Stimulated activated CD8-positive, alpha-beta memory T cell treated with anti-CD3 and anti-CD28 coated beads, Interleukin-7, amount 100 ng/mL, for 24 hours (primary cell): ENCODE results near the gene RIPK4.

Experiments used
- DNase-seq: peaks from one replicate; pipeline ENCODE4 v3.0.0-alpha.2; 2020; ENCODE audit warnings: low read depth

The RIPK4 gene

DNA sequence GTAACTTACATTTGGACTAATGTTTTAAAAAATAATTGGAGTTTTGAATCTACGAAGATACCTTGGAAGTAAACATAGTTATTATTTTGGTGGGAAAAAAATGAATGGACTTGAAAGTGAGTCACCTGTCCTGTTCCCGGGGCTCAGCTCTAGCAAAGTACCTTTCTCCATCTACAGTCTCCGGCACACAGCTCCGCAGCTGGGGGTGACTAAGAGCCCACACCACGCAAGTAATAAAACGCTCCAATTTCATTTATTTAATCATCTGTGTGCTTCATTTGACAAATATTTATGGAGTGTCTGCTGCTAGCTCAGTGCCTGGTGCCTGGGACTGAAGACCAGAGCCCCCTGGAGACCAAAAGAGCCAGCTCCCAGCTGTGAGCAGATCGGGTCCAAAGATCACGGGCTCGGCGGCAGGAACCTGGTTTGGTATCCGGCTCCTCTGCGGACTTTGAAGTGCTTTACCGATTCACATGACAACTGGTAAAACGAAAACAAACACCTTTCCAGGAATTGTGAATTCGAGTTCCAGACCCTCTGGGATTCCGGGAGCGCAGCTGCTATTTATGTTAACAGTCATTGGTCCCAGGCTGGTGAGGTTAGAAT lies 1.7 kb upstream of the RIPK4 start:
- DNase-seq, result no peak

DNA sequence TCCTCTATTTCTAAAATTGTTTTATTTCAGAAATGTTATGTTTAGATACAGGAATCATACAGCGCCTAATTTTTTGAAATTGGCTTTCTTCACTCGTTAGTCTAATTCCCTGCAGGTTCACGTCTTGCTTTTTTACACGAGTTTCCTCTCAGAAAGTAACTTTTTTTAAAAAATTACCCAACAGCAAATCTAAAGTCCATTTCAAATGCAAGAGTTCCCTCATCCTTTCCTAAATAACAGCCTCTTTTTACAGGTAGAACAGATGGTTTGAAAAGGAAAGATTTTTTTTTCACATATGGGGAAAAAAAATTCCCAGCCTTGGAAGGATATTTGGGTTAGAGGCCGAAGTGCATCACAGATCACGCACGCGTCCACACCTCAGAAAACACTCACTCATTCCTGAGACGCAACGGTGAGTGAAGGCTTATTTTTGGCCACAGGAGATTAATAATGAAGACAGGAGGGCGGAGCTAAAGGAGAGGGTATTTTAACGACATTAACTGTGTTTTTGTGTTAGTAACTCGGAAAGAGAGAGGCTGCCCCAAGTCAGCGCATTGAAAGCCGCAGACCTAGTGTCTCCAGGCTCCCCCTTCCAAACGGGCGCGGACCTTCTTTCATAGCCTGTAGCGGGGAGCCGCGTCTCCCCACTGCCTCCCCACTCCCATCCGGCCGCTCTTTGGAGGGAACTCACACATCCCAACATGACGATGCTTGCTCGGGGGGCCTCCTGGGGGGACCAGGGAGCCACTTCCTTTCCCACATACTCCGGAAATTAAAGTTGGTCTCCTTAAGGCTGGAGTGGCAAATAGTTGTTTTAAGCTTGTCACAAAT lies 969 bp upstream of the RIPK4 start:
- no peak for DNase-seq

DNA sequence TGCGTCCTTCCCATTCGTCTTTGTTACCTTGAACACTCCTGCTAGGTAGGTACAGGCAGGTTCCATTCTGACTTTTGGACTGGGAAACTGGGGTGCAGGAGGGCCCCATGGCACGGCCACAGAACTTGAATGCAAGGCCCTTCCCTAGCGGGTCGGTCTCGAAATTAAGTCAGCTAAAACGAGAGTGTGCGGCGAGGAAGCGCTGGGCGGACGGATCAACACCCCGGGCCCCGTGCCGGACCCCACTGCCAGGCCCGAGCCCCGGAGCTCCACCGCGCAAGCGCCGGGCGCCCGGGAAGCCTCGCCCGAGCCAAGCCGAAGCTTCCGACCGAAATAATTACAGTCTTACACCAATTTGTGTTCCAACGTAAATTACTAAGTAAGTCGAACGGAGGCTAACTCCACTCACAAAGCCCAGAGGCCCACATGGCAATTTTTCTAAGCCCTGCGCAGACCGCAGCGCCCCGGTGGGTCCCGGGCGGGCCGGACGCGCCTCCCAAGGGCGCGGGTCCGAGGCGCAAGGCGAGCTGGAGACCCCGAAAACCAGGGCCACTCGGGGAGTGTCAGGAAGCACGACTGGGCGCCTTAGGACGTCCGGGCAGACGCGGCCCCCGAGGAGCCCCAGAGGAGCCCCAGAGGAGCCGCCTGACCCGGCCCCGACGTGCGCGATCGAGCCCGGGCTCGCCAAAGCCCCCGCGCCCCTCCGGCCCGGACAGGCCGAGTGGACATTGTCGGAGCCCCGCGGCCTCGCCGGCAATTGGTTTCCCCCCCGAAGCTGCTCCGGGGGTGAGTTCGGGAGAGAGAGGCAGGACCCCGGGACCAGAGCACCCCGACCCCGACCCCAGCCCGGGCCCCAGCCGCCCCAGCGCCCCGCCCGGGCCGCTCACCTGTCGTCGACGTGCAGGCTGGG lies 624 bp downstream of the RIPK4 start:
- no peak for DNase-seq

DNA sequence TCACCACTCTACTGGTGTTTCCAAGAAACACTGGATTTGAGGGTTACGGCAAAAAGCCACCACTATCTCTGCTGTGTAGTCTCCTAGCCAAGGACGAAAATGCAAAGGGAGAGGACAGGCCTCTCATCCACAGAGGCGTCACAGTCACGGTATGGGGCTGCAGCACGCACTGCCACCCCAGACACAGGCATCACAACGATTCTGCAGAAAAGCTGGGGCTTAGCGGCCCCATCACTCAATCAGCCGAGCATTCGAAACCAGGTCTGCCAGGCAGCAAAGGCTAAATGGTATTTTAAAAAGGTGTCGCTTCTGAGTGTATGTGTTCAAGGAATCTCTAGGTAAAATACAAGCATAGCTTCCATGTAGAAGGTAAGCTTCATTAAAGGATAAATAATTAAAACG lies 1.4 kb downstream of the RIPK4 start:
- DNase-seq, result no peak

DNA sequence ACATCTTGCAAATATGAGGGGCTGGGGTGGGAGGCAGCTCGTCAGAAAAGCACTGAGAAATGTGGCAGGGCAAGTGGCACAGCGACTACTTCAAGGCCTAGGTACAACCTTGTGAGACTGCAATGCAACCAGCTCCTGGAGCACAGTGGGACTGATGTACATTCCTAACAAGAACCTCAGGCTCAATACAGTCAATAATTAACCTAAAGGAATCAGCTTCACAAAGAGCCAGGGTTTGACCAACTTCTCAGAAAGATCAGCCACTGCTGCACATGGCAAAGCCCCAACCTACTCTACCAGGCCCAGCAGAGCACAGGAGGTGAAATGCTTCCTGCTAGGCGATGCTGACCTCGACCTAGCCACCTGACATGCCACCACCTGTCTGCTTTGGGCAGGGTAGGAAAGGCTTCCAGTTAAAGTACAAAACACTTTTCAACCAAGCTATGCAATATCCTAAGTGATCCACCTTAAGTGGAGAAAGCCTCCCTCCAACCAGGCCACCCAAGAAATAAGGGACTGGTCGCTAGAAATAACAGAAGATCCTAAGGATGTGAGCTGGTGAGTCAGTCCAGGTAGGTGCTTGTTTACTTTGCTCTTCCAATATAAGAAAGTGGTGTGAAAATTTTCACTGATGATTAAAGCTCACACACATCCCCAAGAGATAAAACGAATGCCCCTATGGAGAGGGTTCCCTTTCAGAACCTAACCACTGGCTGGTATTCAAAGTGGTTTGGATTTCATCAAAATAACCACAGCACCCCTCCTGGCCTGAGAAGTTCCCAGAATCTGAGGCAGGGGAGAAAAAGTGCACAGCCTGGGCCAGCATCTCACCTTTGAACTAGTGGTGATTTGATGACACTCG lies 2.1 kb downstream of the RIPK4 start:
- no peak for DNase-seq

DNA sequence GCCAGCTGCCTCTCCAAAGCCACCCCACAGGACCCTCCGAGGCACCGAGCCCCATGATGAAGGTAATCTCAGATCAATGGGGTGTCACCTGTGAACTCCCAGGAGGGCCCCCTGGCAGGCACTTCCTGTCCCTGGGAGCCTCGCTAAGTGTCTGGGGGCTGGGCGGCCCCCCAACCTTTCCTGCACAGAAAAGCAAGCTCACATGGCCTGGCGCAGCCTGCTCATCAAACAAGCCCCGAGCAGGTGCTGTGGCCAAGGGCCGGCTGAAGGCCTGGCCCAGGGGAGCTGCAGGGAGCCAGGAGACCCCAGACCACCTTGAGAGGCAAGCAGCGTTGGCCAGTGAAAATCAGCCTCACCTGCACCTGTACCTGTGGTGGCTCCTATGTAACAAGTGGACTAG lies 2.9 kb downstream of the RIPK4 start:
- no peak for DNase-seq

DNA sequence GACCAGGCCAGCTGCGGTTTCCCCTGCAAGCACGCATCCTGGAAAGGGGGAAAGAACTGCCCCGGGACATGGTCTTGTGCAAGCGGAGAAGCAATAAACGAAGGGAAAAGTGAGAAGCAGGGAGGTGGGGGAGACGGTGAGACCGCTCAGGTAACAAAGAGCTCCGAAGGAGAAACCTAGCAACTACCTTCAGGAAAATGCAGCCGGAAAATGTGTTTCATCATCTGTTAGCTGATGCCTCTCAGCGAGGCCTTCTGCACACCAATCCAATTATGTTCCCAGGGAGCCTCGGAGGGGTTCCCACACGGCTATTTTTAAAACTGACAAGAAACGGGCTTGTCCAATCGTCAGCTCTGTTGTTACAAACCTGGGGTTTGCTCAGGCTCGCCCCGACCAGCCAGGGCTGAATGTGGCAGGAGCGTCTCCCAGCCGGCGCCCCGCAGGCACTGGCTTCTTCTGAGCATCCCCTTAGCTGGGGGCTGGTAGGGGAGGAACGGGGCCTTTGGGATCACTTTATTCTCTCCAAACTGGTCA lies 3.4 kb downstream of the RIPK4 start:
- no peak for DNase-seq

DNA sequence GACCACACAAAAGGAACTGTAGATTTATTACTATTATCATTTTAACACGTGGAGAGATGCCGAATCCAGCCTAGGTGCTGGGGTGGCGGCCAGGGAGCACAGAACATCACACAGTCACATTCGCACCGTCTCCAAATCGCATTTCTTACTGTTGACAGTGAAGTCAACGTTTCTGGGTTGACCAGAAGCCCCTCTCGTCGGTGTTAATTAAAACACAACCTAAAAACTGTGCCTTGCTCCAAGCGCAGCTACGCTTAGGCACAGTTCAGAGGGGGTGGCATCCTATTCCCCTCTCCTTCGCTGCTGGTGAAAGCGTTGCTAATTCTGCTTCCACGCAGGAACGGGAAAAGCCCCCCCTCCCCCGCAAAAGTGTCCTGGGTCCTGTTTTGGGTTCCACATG lies 4.1 kb downstream of the RIPK4 start:
- DNase-seq, result no peak

DNA sequence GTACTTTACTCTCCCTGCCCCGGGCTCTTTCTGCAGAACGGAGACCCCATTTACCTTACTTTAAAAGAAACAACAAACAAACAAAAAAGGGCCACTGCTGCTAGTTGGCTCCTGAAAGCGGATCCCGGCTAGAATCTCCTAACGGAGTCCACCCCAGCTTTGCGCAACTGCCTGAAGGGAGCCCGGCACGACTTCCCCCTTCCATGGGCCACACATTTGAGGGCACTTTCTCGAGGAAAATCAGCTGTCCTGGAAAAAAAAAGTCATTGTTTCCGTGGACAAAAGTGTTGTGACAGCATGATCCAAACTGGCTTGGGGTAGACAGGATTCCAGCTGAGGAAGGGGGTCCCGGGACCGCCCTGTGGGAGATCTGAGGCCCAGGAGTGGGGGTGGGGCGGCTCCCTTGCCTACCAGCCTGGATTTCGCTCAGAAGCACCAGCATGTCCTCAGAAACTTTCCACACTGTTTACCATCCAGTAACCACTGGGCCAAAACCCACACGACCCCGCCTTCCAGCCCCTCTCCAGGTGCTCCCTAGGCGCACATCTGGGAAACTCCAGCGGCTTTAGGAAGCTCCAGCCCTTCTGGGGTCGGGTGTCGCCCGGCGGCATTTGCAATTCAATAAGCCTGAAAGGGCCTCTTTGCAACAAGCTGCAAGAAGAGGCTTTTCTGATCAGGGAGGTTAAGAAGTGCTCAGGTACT lies 4.8 kb downstream of the RIPK4 start:
- no peak for DNase-seq

DNA sequence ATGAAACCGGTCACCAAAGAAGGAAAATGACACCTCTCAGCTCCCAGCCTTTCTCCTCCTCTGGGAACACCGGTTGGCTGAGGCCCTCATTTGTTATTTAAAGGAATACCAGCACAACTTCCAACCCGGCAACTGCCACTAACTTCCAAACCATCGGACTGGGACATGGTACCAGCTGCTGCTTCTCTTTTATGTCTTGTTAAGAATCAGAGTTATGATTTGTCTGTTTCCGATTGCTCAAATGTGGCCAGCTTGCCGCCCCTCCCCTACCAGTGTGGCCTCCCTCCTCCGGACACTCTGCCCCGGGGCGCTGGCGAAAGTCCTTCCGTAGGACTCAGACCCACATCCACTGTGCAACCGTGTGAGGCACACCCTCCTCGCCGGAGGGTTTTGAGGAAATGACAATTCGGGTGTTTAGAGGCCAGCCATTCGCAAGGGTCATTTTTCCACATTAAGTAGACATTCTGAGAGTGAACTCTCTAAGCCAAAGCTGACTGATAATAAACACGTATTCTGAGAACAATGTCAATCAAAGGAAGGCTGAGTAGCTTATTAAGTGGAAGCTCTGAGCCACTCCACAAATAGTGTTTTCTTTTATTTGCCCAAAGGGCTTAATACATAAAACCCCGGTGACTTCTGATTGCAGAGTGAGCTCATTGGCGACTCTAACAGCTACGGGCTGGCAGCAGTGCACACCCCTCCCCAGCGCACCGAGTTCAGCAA lies 5.5 kb downstream of the RIPK4 start:
- no peak for DNase-seq

DNA sequence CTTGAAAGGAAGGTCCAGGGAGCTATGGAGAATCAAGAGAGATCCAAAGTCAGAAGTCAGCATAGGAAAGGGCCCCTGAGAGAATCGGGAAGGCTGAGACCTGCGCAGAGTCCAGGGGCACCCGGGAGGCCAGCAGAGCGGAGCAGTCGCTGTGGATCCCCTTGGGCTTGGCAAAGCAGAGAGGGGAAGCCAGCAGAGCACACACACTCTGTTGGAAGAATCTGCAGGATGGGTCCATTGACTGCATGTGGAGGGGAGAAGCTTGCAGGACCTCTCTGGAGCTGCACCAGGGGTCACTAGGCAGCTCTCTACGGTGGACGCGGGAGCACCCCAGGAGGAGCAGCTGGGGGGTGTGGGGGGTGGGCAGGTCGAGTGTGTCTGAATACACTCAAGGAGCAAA lies 6.4 kb downstream of the RIPK4 start:
- DNase-seq, result no peak

DNA sequence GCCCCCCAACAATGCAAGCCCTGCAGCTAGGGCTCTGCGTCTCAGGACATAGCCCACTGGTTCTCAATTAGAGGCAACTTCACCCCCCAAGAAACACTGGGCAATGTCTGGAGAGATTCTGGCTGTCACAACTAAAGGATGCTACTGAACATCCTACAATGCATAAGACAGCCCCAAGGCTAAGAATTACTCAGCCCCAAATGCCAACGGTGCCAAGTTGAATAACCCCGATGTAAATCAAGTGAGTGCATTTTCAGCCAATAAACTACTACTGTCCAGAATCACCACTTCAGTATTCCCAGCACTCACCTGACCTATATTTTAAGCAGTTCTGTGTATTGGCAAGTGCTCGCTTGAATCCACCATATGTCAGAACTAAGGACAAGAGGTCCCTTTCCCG lies 6.9 kb downstream of the RIPK4 start:
- DNase-seq, result no peak

DNA sequence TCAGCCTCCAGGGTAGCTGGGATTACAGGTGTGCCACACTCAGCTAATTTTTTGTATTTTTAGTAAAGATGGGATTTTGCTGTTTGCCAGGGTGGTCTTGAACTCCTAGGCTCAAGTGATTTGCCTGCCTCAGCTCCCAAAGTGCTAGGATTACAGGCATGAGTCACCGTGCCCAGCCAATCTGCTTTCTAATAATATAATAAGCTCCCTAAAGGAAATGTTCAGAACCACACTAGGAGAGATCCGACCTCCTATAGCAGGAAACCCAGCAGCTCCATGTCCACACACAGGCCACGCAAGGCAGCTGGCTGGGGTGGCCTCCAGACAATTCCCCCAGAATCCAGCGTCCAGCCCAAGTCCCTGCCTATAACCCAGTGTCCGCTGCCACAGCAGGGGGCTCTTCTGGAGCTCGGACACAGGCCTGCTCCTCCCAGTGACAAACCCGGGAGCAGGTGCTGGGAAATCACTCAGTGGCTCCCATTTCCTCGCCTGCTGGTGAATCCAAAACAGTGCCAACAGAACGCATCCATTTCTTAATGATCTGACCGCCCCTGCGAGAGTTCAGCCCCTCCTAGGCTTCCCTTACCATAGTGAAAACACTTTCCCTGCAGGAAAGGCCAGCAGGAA lies 7.5 kb downstream of the RIPK4 start:
- DNase-seq, result no peak

DNA sequence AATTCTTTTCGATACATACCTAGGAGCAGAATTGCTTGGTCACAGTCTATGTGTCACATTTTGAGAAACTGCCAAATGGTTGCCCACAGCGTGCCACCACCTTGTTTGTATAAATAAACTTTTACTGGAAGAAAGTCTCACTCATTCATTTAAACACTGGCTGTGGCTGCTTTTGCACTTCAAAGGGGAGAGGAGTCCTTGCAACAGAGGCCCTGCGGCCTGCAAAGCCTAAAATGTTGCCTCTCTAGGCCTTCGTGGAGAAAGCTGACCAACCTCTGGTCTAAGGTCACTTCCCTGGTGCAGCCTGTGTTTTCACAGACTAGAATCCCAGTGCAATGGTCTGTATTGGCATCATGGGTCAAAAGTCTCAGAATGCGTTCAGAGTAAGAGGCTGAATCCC lies 8.3 kb downstream of the RIPK4 start:
- no peak for DNase-seq

DNA sequence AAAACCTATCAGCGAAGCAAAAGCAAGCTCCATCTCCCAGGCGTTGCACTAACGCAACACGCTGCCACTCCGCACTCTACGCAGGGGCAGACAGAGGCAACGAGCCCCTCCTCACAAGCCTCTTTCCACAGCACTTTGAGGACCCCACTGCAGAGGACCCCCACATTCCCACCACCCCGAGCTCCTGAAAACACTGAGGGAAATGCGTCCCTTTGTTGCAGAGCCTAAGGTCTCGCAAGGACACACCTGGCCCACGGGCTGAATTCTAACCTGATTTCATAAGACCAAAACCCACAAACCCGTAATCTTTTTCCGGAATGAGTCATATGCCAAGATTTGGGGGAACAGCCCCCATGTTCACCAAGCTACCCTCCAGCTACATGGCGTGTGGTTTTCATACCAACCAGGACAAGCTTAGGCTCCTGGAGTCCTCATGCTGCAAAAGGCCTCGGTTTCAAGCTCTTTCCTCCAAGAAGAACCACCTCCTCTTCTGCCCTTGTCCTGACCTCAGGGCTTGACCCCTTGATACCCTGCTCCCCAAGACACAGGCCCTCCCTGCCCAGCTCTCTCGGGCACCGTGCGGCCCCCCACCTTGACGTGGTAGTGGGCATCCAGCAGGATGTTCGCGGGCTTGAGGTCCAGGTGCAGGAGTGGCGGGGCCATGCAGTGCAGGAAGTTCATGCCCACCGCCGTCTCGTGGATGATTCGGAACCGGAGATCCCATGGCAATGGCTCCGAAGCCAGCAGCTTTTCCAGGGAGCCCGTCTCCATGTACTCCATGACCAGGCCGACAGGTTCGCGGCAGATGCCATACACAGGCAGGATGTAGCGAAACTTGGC lies 10.7 kb downstream of the RIPK4 start:
- DNase-seq, result no peak

DNA sequence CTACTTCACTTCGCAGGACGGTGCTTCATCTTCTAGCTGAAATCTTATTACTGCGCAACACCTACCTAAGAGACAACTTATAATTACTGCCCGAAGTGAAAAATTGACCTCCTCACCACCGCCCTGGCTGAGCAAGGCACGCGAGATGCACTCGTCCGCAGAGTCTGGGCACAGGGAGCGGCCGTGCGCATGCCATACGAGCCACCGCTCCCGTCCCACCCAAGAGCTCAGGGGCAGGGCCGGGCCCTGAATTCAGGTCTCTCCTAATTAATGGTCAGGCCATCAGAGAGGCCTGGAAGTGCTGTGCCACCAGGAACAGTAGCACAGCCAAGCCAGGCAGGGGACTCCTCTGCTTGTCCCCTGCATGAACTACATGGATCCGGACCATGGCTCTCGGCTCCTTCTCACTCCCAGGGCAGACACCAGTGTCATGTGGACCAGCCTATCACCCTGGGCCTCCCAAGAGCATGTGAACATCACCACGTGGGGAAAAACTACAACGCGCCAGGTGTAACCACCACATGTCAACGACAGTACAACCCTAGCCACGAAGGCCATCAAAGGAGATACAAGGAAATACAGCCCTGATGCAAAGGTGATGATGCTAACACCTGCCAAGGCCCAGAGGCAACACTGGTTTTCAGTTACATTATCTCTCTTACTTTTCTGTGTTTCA lies 11.5 kb downstream of the RIPK4 start:
- DNase-seq, result no peak

DNA sequence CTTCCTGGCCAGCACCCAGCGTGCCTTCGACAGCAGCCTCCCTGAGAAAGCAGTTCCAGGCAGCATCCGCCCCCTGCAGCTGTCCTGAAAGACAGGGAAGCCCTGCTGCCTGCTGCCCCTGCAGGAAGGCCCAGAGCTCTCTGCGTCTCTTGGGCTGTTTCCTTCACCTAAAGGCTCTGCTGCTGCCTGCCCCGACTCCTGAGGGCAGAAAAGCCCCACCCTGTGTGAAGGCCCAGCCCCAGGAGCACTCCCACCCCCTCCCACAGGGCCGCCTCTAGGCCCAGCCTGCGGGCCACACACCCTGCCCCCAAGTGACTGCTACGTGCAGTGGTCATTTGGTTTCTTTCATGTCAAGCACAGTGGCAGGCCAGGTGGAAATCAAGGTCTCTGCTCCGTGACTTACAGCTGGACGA lies 12.4 kb downstream of the RIPK4 start:
- DNase-seq, result no peak
